Progenitor cell of endocrine pancreas (in vitro differentiated cells): ENCODE results near the gene KHDRBS2. TPM values are rescaled to one million over a fixed set of nuclear protein-coding genes. Genes with fewer than 3 reads are reported as not detected.

Experiments used
- DNase-seq: peaks from one replicate; pipeline ENCODE4 v3.0.0; 2021; ENCODE audit warnings: low spot score; ENCODE audit not compliant: unreplicated experiment
- H3K27ac Mint-ChIP-seq: 2 replicates; pipeline ENCODE4 v1.8.0; 2021; ENCODE audit warnings: mild to moderate bottlenecking, moderate library complexity, mixed read lengths
- H3K27me3 Mint-ChIP-seq: 2 replicates; pipeline ENCODE4 v1.8.0; 2021; ENCODE audit warnings: mixed read lengths
- H3K36me3 Mint-ChIP-seq: 2 replicates; pipeline ENCODE4 v1.8.0; 2022; ENCODE audit warnings: mixed read lengths; ENCODE audit not compliant: insufficient read depth
- H3K4me1 Mint-ChIP-seq: 2 replicates; pipeline ENCODE4 v1.8.0; 2021; ENCODE audit warnings: low read depth, mixed read lengths
- H3K4me3 Mint-ChIP-seq: 2 replicates; pipeline ENCODE4 v1.8.0; 2021; ENCODE audit warnings: low read depth, mild to moderate bottlenecking, moderate library complexity, mixed read lengths
- H3K9me3 Mint-ChIP-seq: 2 replicates; pipeline ENCODE4 v1.8.0; 2021; ENCODE audit warnings: low read depth, mixed read lengths
- CTCF ChIP-seq: fragments of 200-600 bp; sonication (generic); IDR thresholded peaks from one replicate; pipeline ENCODE4 v1.5.0; 2021; ENCODE audit warnings: antibody characterized with exemption, mild to moderate bottlenecking; ENCODE audit not compliant: unreplicated experiment
- total RNA-seq: library from RNA; stranded (reverse); gene quantifications from 2 replicates; pipeline ENCODE4 v1.2.1, GENCODE V29; 2021

KHDRBS2 gene
- total RNA-seq, 1 donor from 2014 or later, result 9.7 TPM

GRCh38 chr6:62119401-62119800, 166.6 kb downstream of the KHDRBS2 start:
- no peak overlapping the region for H3K4me3 Mint-ChIP-seq

GRCh38 chr6:62103186-62103859, 182.7 kb downstream of the KHDRBS2 start:
- H3K4me1 Mint-ChIP-seq, result no peaks in the 10 kb centered on the region
- no peak overlapping the region for H3K4me3 Mint-ChIP-seq
- H3K27me3 Mint-ChIP-seq, result no peaks in the 10 kb centered on the region
- DNase-seq, result no peak
- peaks cover 4% of the 10 kb centered on the region for H3K36me3 Mint-ChIP-seq
- H3K27ac Mint-ChIP-seq, result no peak overlapping the region
- TF ChIP-seq CTCF, result no peak
- H3K9me3 Mint-ChIP-seq, result no peaks in the 10 kb centered on the region

More at GRCh38 chr6:62119401-62119800, 166.6 kb downstream of the KHDRBS2 start:
- Mint-ChIP-seq H3K4me1 (no peaks in the 10 kb centered on the region), H3K36me3 (peaks cover 20% of the 10 kb centered on the region), H3K9me3 (peaks cover 28% of the 10 kb centered on the region), H3K27ac (no peak overlapping the region), H3K27me3 (no peaks in the 10 kb centered on the region)
- TF ChIP-seq CTCF, result no peak
- DNase-seq, result no peak

GRCh38 chr6:62102387-62102786, 183.6 kb downstream of the KHDRBS2 start:
- no peak for DNase-seq
- Mint-ChIP-seq H3K36me3 (peaks cover 3% of the 10 kb centered on the region), H3K27me3 (no peaks in the 10 kb centered on the region), H3K4me3 (no peak overlapping the region), H3K9me3 (no peaks in the 10 kb centered on the region), H3K27ac (no peak overlapping the region), H3K4me1 (no peaks in the 10 kb centered on the region)
- no peak for TF ChIP-seq CTCF

GRCh38 chr6:62090442-62091229, 195.4 kb downstream of the KHDRBS2 start:
- no peaks in the 10 kb centered on the region for H3K9me3 Mint-ChIP-seq
- H3K27me3 Mint-ChIP-seq, result no peaks in the 10 kb centered on the region
- H3K4me3 Mint-ChIP-seq, result no peak overlapping the region
- H3K27ac Mint-ChIP-seq, result no peak overlapping the region
- no peaks in the 10 kb centered on the region for H3K4me1 Mint-ChIP-seq
- DNase-seq, result no peak
- no peaks in the 10 kb centered on the region for H3K36me3 Mint-ChIP-seq
- no peak for TF ChIP-seq CTCF

GRCh38 chr6:62089781-62090180, 196.2 kb downstream of the KHDRBS2 start:
- H3K36me3 Mint-ChIP-seq, result no peaks in the 10 kb centered on the region
- no peak for DNase-seq
- no peak for TF ChIP-seq CTCF
- H3K27ac Mint-ChIP-seq, result no peak overlapping the region
- H3K4me3 Mint-ChIP-seq, result no peak overlapping the region
- no peaks in the 10 kb centered on the region for H3K9me3 Mint-ChIP-seq
- no peaks in the 10 kb centered on the region for H3K27me3 Mint-ChIP-seq
- H3K4me1 Mint-ChIP-seq, result no peaks in the 10 kb centered on the region
